DOHH2 (cell line): ENCODE results near the gene PDCL2.

Source experiments
- H3F3A ChIP-seq: fragments of 200-600 bp; sonication (generic), shearing (Covaris generic); 2 replicates; pipeline ENCODE4 v1.6.0; 2016; ENCODE audit warnings: antibody characterized with exemption, mild to moderate bottlenecking; ENCODE audit not compliant: control insufficient read depth, insufficient read depth
- H3K27ac ChIP-seq: fragments of 200-600 bp; sonication (generic); 2 replicates; pipeline ENCODE4 v1.5.1; 2014; ENCODE audit warnings: low read depth, mild to moderate bottlenecking, low read length, moderate library complexity
- H3K27me3 ChIP-seq: fragments of 200-600 bp; sonication (generic); 2 replicates; pipeline ENCODE4 v1.6.1; 2014; ENCODE audit warnings: mild to moderate bottlenecking, low read length, mixed read lengths; ENCODE audit not compliant: control insufficient read depth
- H3K36me3 ChIP-seq: fragments of 200-600 bp; sonication (generic); 2 replicates; pipeline ENCODE4 v1.6.1; 2014; ENCODE audit warnings: mild to moderate bottlenecking, low read length, moderate library complexity, mixed read lengths; ENCODE audit not compliant: control insufficient read depth
- H3K4me1 ChIP-seq: fragments of 200-600 bp; sonication (generic); 2 replicates; pipeline ENCODE4 v1.6.1; 2014; ENCODE audit warnings: mild to moderate bottlenecking, low read length, mixed read lengths; ENCODE audit not compliant: control insufficient read depth
- H3K4me2 ChIP-seq: fragments of 200-600 bp; sonication (generic); 2 replicates; pipeline ENCODE4 v1.6.0; 2014; ENCODE audit warnings: mild to moderate bottlenecking, low read length, moderate library complexity
- H3K4me3 ChIP-seq: fragments of 200-600 bp; sonication (generic); 2 replicates; pipeline ENCODE4 v1.5.1; 2014; ENCODE audit warnings: mild to moderate bottlenecking, low read length, mixed read lengths
- H3K79me2 ChIP-seq: fragments of 200-600 bp; sonication (generic); 2 replicates; pipeline ENCODE4 v1.6.1; 2014; ENCODE audit warnings: mild to moderate bottlenecking, low read length, mixed read lengths; ENCODE audit not compliant: control insufficient read depth
- H3K9me2 ChIP-seq: fragments of 200-600 bp; sonication (generic); replicated peaks from 2 replicates; pipeline ENCODE4 v1.6.1; 2014; ENCODE audit warnings: mild to moderate bottlenecking, low read length, mixed read lengths; ENCODE audit not compliant: control insufficient read depth
- H3K9me3 ChIP-seq: fragments of 200-600 bp; sonication (generic); 2 replicates; pipeline ENCODE4 v1.6.1; 2014; ENCODE audit warnings: antibody characterized with exemption, low read length, mixed read lengths; ENCODE audit not compliant: control insufficient read depth, insufficient read depth
- H4K20me1 ChIP-seq: fragments of 200-600 bp; sonication (generic); 2 replicates; pipeline ENCODE4 v1.6.0; 2014; ENCODE audit warnings: low read depth, mild to moderate bottlenecking, antibody characterized with exemption, low read length, moderate library complexity; ENCODE audit not compliant: control insufficient read depth, insufficient read depth
- CTCF ChIP-seq: fragments of 200-600 bp; sonication (generic); IDR thresholded peaks from one replicate; pipeline ENCODE4 v1.5.1; 2014; ENCODE audit warnings: antibody characterized with exemption, mild to moderate bottlenecking, low read depth, low read length; ENCODE audit not compliant: poor library complexity, severe bottlenecking
- EZH2phosphoT487 ChIP-seq: fragments of 200-600 bp; sonication (generic); IDR thresholded peaks from 2 replicates; pipeline ENCODE4 v1.6.1; 2017; ENCODE audit warnings: borderline replicate concordance, mild to moderate bottlenecking, antibody characterized with exemption, low read length, moderate library complexity, mixed read lengths

The PDCL2 gene

GRCh38 chr4:55547918-55548317 is 44.1 kb downstream of the PDCL2 start:
- Histone ChIP-seq H3K4me3 (peak overlapping the region; percentile 87), H3K9me3 (peaks cover 4% of the 10 kb centered on the region; the same call in 1 of the 2 replicates), H3K36me3 (no peaks in the 10 kb centered on the region), H3K9me2 (no peaks in the 10 kb centered on the region), H3K27ac (no peak overlapping the region), H3K4me2 (peak overlapping the region; percentile 91), H3F3A (peaks cover 17% of the 10 kb centered on the region), H4K20me1 (peaks cover 11% of the 10 kb centered on the region; the same call in 1 of the 2 replicates), H3K79me2 (peaks cover 26% of the 10 kb centered on the region), H3K4me1 (peaks cover 16% of the 10 kb centered on the region), H3K27me3 (peaks cover 28% of the 10 kb centered on the region)
- TF ChIP-seq CTCF: no peak
- no peak for TF ChIP-seq EZH2phosphoT487

GRCh38 chr4:55547466-55547770 is 44.6 kb downstream of the PDCL2 start:
- Histone ChIP-seq H3K27me3 (peaks cover 28% of the 10 kb centered on the region), H4K20me1 (peaks cover 11% of the 10 kb centered on the region; the same call in 1 of the 2 replicates), H3K4me1 (peaks cover 16% of the 10 kb centered on the region), H3K9me2 (no peaks in the 10 kb centered on the region), H3F3A (peaks cover 17% of the 10 kb centered on the region), H3K4me2 (peak overlapping the region; percentile 91), H3K4me3 (peak overlapping the region; percentile 87), H3K36me3 (no peaks in the 10 kb centered on the region), H3K79me2 (peaks cover 31% of the 10 kb centered on the region), H3K9me3 (peaks cover 4% of the 10 kb centered on the region; the same call in 1 of the 2 replicates), H3K27ac (no peak overlapping the region)
- 0 out of 2 replicates have a peak, but pooled peaks have one; percentile 13 for TF ChIP-seq EZH2phosphoT487
- TF ChIP-seq CTCF: no peak

GRCh38 chr4:55546756-55547465 is 45.1 kb downstream of the PDCL2 start, which contains the start of gene CLOCK:
CLOCK (minus strand) TSS chr4:55546909; CDS start chr4:55482785, 64,124 bp downstream.
- Histone ChIP-seq H3K9me2 (no peaks in the 10 kb centered on the region), H3F3A (peaks cover 17% of the 10 kb centered on the region), H3K27ac (peak within 1 kb of the TSS; percentile 48), H4K20me1 (peaks cover 11% of the 10 kb centered on the region; the same call in 1 of the 2 replicates), H3K36me3 (no peaks in the 10 kb centered on the region), H3K79me2 (peaks cover 32% of the 10 kb centered on the region), H3K4me3 (peak within 1 kb of the TSS; percentile 87), H3K9me3 (peaks cover 1% of the 10 kb centered on the region; the same call in 1 of the 2 replicates), H3K27me3 (peaks cover 28% of the 10 kb centered on the region), H3K4me1 (peaks cover 16% of the 10 kb centered on the region), H3K4me2 (peak within 1 kb of the TSS; percentile 91)
- TF ChIP-seq CTCF: peak; percentile 56
- 0 out of 2 replicates have a peak, but pooled peaks have one; percentile 22 for TF ChIP-seq EZH2phosphoT487
